Thymus (tissue), 11 donors: ENCODE results near the gene C1orf50. TPM values are rescaled to one million over a fixed set of nuclear protein-coding genes. Genes with fewer than 3 reads are reported as not detected.

ENCODE experiments used
- DNase-seq, 9 donors: peaks; one replicate each; pipeline ENCODE4 v3.0.0-alpha.2; 2013; ENCODE audit warnings: low spot score in 9 of 9, low read depth in 6 of 9, missing footprints in 1 of 9
- H3K27ac ChIP-seq, 2 donors: one replicate each; pipeline ENCODE4 v1.5.1; 2013; ENCODE audit warnings: control low read depth in 1 of 2, low read depth in 1 of 2, low read length in 1 of 2, mild to moderate bottlenecking in 1 of 2, moderate library complexity in 1 of 2
- H3K27me3 ChIP-seq, 2 donors: one replicate each; pipeline ENCODE4 v1.5.1; 2013; ENCODE audit warnings: low read length in 1 of 2; ENCODE audit not compliant: control insufficient read depth in 2 of 2, insufficient read depth in 1 of 2
- H3K36me3 ChIP-seq, 2 donors: one replicate each; pipeline ENCODE4 v1.5.1; 2013; ENCODE audit warnings: low read length in 1 of 2, mild to moderate bottlenecking in 1 of 2, moderate library complexity in 1 of 2; ENCODE audit not compliant: control insufficient read depth in 2 of 2, insufficient read depth in 2 of 2
- H3K4me1 ChIP-seq, 2 donors: one replicate each; pipeline ENCODE4 v1.5.1; 2013; ENCODE audit warnings: low read length in 2 of 2; ENCODE audit not compliant: control insufficient read depth in 2 of 2, insufficient read depth in 2 of 2
- H3K4me3 ChIP-seq, 2 donors: one replicate each; pipeline ENCODE4 v1.5.1; 2013; ENCODE audit warnings: low read length in 2 of 2, control low read depth in 1 of 2, mild to moderate bottlenecking in 1 of 2
- H3K9me3 ChIP-seq, 2 donors: one replicate each; pipeline ENCODE4 v1.5.1; 2013; ENCODE audit warnings: low read length in 1 of 2, mild to moderate bottlenecking in 1 of 2; ENCODE audit not compliant: control insufficient read depth in 2 of 2, insufficient read depth in 1 of 2
- WGBS: extraction: QIAGEN DNeasy Blood & Tissue Kit; methylation state at CpG from one replicate; pipeline ENCODE4 v1.1.7; 2013; 5-methylcytosine and 5-hydroxymethylcytosine counted together
- polyA plus RNA-seq: library from polyadenylated mRNA; stranded (reverse); fragments of 200-250 nt; gene quantifications from one replicate; pipeline ENCODE4 v1.2.3, GENCODE V29; 2013
- total RNA-seq: library from RNA; stranded (reverse); fragments of 120-200 nt; gene quantifications from one replicate; pipeline ENCODE4 v1.2.4, GENCODE V29; 2013
- donor health status: healthy.

Gene C1orf50
- total and polyA plus RNA-seq, 2 donors: 4.0 TPM

- H3K27ac ChIP-seq: no peak overlapping the region
- H3K27me3 ChIP-seq: no peaks in the 10 kb centered on the region
- H3K4me1 ChIP-seq: peaks cover 18% of the 10 kb centered on the region in 2 donors
- DNase-seq: no peak
- peaks cover 4 to 14% of the 10 kb centered on the region in 2 donors for H3K36me3 ChIP-seq
- H3K9me3 ChIP-seq: peaks cover 0 to 1% of the 10 kb centered on the region in 2 donors
- 70% methylated on average over 7 of the region's 7 CpGs for WGBS
- peak overlapping the region; percentile 77 to 84 for H3K4me3 ChIP-seq
Measured at GRCh38 chr1:42765269-42765668, 1.8 kb upstream of the C1orf50 start.

GRCh38 chr1:42765832-42766740 is 963 bp upstream of the C1orf50 start:
- Histone ChIP-seq H3K4me3 (peak overlapping the region; percentile 77 to 84), H3K36me3 (peaks cover 4 to 13% of the 10 kb centered on the region in 2 donors), H3K4me1 (peaks cover 18% of the 10 kb centered on the region in 2 donors), H3K27ac (peak overlapping the region; percentile 64), H3K27me3 (no peaks in the 10 kb centered on the region), H3K9me3 (peaks cover 0 to 1% of the 10 kb centered on the region in 2 donors)
- WGBS: under 1% methylated on average over 44 of the region's 44 CpGs
- peak in 6 of 9 donors; percentile 11 to 66 (median 37) for DNase-seq

DNA sequence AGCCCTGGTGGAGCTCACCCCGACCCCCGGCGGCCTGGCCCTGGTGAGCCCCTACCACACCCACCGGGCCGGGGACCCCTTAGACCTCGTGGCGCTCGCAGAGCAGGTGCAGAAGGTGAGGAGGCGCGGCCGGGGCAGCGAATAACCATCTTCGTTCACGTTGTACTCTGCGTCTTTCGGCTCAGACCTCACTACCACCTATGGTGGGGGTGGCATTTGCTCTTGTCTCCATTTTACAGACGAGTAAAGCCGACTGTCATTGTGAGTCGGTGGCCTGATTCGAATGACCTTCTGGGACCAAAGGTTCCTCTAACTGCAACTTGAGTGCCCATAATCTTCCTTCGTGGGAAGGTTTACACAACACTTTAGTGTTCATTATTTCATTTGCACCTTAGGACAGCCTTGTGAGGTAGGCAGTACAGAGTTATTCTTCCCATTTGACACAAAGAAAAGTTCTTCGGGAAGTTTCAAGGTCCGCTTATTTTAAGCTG is 506 bp downstream of the C1orf50 start:
- no peaks in the 10 kb centered on the region for H3K27me3 ChIP-seq
- H3K27ac ChIP-seq: peak overlapping the region; percentile 91 to 97
- peaks cover 0 to 1% of the 10 kb centered on the region in 2 donors for H3K9me3 ChIP-seq
- DNase-seq: peak in 1 of 9 donors; percentile 30
- peaks cover 0 to 2% of the 10 kb centered on the region in 2 donors for H3K36me3 ChIP-seq
- H3K4me1 ChIP-seq: peaks cover 18% of the 10 kb centered on the region in 2 donors
- H3K4me3 ChIP-seq: peak overlapping the region; percentile 77 to 84
- WGBS: 5% methylated on average over 23 of the region's 23 CpGs

- Histone ChIP-seq H3K27ac (no peak overlapping the region), H3K4me3 (peak overlapping the region; percentile 77 to 84), H3K27me3 (no peaks in the 10 kb centered on the region), H3K4me1 (peaks cover 18% of the 10 kb centered on the region in 2 donors), H3K9me3 (peaks cover 0 to 1% of the 10 kb centered on the region in 2 donors), H3K36me3 (peaks cover 0 to 2% of the 10 kb centered on the region in 2 donors)
- DNase-seq: no peak
- 95% methylated on average over 2 of the region's 2 CpGs for WGBS
Measured at GRCh38 chr1:42768172-42768571, 1.1 kb downstream of the C1orf50 start.

- peaks cover 0 to 1% of the 10 kb centered on the region in 2 donors for H3K9me3 ChIP-seq
- H3K27ac ChIP-seq: no peak overlapping the region
- 97% methylated on average over 3 of the region's 3 CpGs for WGBS
- DNase-seq: no peak
- H3K36me3 ChIP-seq: peaks cover under 1 to 12% of the 10 kb centered on the region in 2 donors
- peaks cover 16 to 17% of the 10 kb centered on the region in 2 donors for H3K4me1 ChIP-seq
- no peaks in the 10 kb centered on the region for H3K27me3 ChIP-seq
- no peak overlapping the region for H3K4me3 ChIP-seq
Measured at GRCh38 chr1:42769811-42770210, 2.8 kb downstream of the C1orf50 start.

DNA sequence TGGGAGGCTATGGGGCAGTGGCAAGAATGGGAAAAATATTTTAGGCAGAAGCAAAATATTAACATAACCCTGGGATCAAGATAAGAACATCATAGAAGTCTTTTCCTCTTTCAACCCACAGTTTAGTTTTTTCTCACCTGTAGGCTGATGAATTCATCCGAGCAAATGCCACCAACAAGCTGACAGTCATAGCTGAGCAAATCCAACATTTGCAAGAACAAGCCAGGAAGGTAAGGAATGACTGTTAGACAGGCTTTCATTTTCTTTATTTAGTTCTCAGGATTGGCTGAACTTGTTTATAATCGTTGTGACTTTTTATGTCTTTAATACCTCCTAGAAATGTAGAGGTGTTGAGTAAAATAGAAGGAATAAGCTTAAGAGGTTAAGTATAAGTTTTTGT is 6.4 kb downstream of the C1orf50 start:
- Histone ChIP-seq H3K36me3 (peaks cover 29 to 44% of the 10 kb centered on the region in 2 donors), H3K4me3 (no peak overlapping the region)

GRCh38 chr1:42774928-42775526 is 8.0 kb downstream of the C1orf50 start:
- no peak for DNase-seq
- H3K36me3 ChIP-seq: peaks cover 32 to 46% of the 10 kb centered on the region in 2 donors
- WGBS: over 99% methylated on average over 5 of the region's 5 CpGs

More for the DNA sequence above, 6.4 kb downstream of the C1orf50 start:
- no peak overlapping the region for H3K27ac ChIP-seq
- 49% methylated on average over 2 of the region's 2 CpGs for WGBS
- no peaks in the 10 kb centered on the region for H3K9me3 ChIP-seq
- no peak for DNase-seq
- no peaks in the 10 kb centered on the region for H3K27me3 ChIP-seq
- no peaks in the 10 kb centered on the region for H3K4me1 ChIP-seq

DNA sequence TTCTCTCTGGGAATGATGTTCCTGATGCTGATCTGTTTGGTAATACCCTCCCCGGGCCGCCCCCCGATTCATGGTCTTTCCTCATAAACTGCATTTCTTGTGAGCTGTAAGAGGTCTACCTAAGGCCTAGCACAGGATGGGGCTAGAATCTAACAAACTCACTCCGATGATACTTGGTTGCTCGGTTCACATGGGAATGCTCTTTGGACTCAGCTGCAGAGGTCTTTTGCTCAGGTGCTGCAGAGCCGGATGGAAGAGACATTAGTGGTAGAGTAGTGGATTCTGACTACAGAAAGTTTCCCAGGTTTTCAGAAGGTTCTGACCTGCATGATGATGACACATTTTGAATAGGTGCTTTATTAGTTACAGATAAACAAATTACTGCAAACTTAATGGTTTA is 9.5 kb downstream of the C1orf50 start:
- Histone ChIP-seq H3K4me1 (no peaks in the 10 kb centered on the region), H3K27me3 (no peaks in the 10 kb centered on the region), H3K9me3 (no peaks in the 10 kb centered on the region), H3K36me3 (peaks cover 34 to 52% of the 10 kb centered on the region in 2 donors), H3K4me3 (no peak overlapping the region), H3K27ac (no peak overlapping the region)
- 98% methylated on average over 6 of the region's 6 CpGs for WGBS
- no peak for DNase-seq

More at GRCh38 chr1:42774928-42775526, 8.0 kb downstream of the C1orf50 start:
- no peaks in the 10 kb centered on the region for H3K27me3 ChIP-seq
- H3K4me3 ChIP-seq: no peak overlapping the region
- no peaks in the 10 kb centered on the region for H3K9me3 ChIP-seq
- no peaks in the 10 kb centered on the region for H3K4me1 ChIP-seq
- H3K27ac ChIP-seq: no peak overlapping the region

GRCh38 chr1:42777852-42778251 is 10.8 kb downstream of the C1orf50 start:
- peaks cover 35 to 59% of the 10 kb centered on the region in 2 donors for H3K36me3 ChIP-seq
- H3K27ac ChIP-seq: no peak overlapping the region
- peak in 3 of 9 donors; percentile 36 to 62 (median 51) for DNase-seq

More at GRCh38 chr1:42777852-42778251, 10.8 kb downstream of the C1orf50 start:
- Histone ChIP-seq H3K9me3 (no peaks in the 10 kb centered on the region), H3K27me3 (no peaks in the 10 kb centered on the region), H3K4me1 (no peaks in the 10 kb centered on the region), H3K4me3 (no peak overlapping the region)
